Liver (tissue), 9 donors: ENCODE data around the gene CERS4. TPM values are rescaled to one million over a fixed set of nuclear protein-coding genes. Genes with fewer than 3 reads are reported as not detected.

Experiments used
- DNase-seq: peaks from one replicate; pipeline ENCODE4 v3.0.0-alpha.2; 2017; ENCODE audit warnings: low spot score
- H3K27ac ChIP-seq, 2 donors: one replicate each; pipeline ENCODE4 v1.7.0; 2013; ENCODE audit warnings: inconsistent platforms in 2 of 2, low read length in 2 of 2, control low read depth in 1 of 2, low read depth in 1 of 2, mild to moderate bottlenecking in 1 of 2
- H3K27me3 ChIP-seq, 4 donors: one replicate each; pipeline versions ENCODE4 v1.6.1 to v1.7.0; 2013; ENCODE audit warnings: low read length in 3 of 4, inconsistent platforms in 1 of 4, mild to moderate bottlenecking in 1 of 4, moderate library complexity in 1 of 4; ENCODE audit not compliant: control insufficient read depth in 4 of 4, insufficient read depth in 4 of 4
- H3K36me3 ChIP-seq, 4 donors: one replicate each; pipeline versions ENCODE4 v1.6.1 to v1.7.0; 2013; ENCODE audit warnings: low read length in 3 of 4, mild to moderate bottlenecking in 3 of 4, low read depth in 1 of 4, moderate library complexity in 1 of 4; ENCODE audit not compliant: control insufficient read depth in 4 of 4, insufficient read depth in 3 of 4
- H3K4me1 ChIP-seq, 4 donors: one replicate each; pipeline versions ENCODE4 v1.6.1 to v1.7.0; 2013; ENCODE audit warnings: low read length in 3 of 4, mild to moderate bottlenecking in 3 of 4, moderate library complexity in 1 of 4; ENCODE audit not compliant: control insufficient read depth in 4 of 4, insufficient read depth in 4 of 4
- H3K4me3 ChIP-seq, 3 donors: one replicate each; pipeline versions ENCODE4 v1.6.1 to v1.7.0; 2013; ENCODE audit warnings: low read length in 3 of 3, control low read depth in 1 of 3, low read depth in 1 of 3, mild to moderate bottlenecking in 1 of 3
- H3K9ac ChIP-seq, 2 donors: one replicate each; pipeline ENCODE4 v1.7.0; 2013; ENCODE audit warnings: low read length in 2 of 2, mild to moderate bottlenecking in 2 of 2, moderate library complexity in 2 of 2, control low read depth in 1 of 2, low read depth in 1 of 2
- H3K9me3 ChIP-seq, 4 donors: one replicate each; pipeline versions ENCODE4 v1.6.1 to v1.7.0; 2013; ENCODE audit warnings: low read length in 3 of 4; ENCODE audit not compliant: control insufficient read depth in 4 of 4
- ATF3 ChIP-seq: IDR thresholded peaks from 2 replicates; pipeline ENCODE4 v1.6.1; 2016; ENCODE audit warnings: antibody characterized with exemption
- CTCF ChIP-seq: fragments of 150-350 bp; IDR thresholded peaks from 2 replicates; pipeline ENCODE4 v1.5.1; 2017; ENCODE audit warnings: improper control_type of control experiment, low read depth, low read length; ENCODE audit not compliant: missing input control
- EGR1 ChIP-seq, 2 donors: IDR thresholded peaks; 2 replicates each; pipeline ENCODE4 v1.6.1; 2016 to 2018; ENCODE audit warnings: antibody characterized with exemption in 2 of 2, low read depth in 2 of 2
- FOXA1 ChIP-seq: IDR thresholded peaks from 2 replicates; pipeline ENCODE4 v1.6.1; 2016; ENCODE audit warnings: antibody characterized with exemption
- FOXA2 ChIP-seq: IDR thresholded peaks from 2 replicates; pipeline ENCODE4 v1.6.1; 2016; ENCODE audit warnings: antibody characterized with exemption
- GABPA ChIP-seq, 2 donors: IDR thresholded peaks in 1 of 2; conservative IDR thresholded peaks in 1 of 2; 2 replicates each; pipeline ENCODE4 v1.6.1; 2016; ENCODE audit warnings: antibody characterized with exemption in 2 of 2, mild to moderate bottlenecking in 1 of 2, moderate library complexity in 1 of 2
- HNF4A ChIP-seq, 2 donors: conservative IDR thresholded peaks; 2 replicates each; pipeline ENCODE4 v1.6.1; 2016; ENCODE audit warnings: antibody characterized with exemption in 2 of 2, mild to moderate bottlenecking in 2 of 2
- HNF4G ChIP-seq: IDR thresholded peaks from 2 replicates; pipeline ENCODE4 v1.6.1; 2016; ENCODE audit warnings: antibody characterized with exemption
- JUND ChIP-seq, 2 donors: IDR thresholded peaks; 2 replicates each; pipeline ENCODE4 v1.6.1; 2016; ENCODE audit warnings: antibody characterized with exemption in 2 of 2
- MAX ChIP-seq: IDR thresholded peaks from 2 replicates; pipeline ENCODE4 v1.6.1; 2016; ENCODE audit warnings: antibody characterized with exemption
- NR2F2 ChIP-seq: IDR thresholded peaks from 2 replicates; pipeline ENCODE4 v1.6.1; 2016; ENCODE audit warnings: antibody characterized with exemption
- RAD21 ChIP-seq, 2 donors: IDR thresholded peaks; 2 replicates each; pipeline ENCODE4 v1.6.1; 2016; ENCODE audit warnings: antibody characterized with exemption in 2 of 2, mild to moderate bottlenecking in 2 of 2
- REST ChIP-seq: IDR thresholded peaks from 2 replicates; pipeline ENCODE4 v1.6.1; 2016; ENCODE audit warnings: antibody characterized with exemption, mild to moderate bottlenecking
- RXRA ChIP-seq, 2 donors: IDR thresholded peaks; 2 replicates each; pipeline ENCODE4 v1.6.1; 2017 to 2018; ENCODE audit warnings: antibody characterized with exemption in 2 of 2, mild to moderate bottlenecking in 1 of 2
- SP1 ChIP-seq: IDR thresholded peaks from 2 replicates; pipeline ENCODE4 v1.6.1; 2018; ENCODE audit warnings: antibody characterized with exemption, mild to moderate bottlenecking
- TAF1 ChIP-seq: conservative IDR thresholded peaks from 2 replicates; pipeline ENCODE4 v1.6.1; 2016; ENCODE audit warnings: antibody characterized with exemption, mild to moderate bottlenecking
- YY1 ChIP-seq: IDR thresholded peaks from 2 replicates; pipeline ENCODE4 v1.6.1; 2016; ENCODE audit warnings: antibody characterized with exemption, mild to moderate bottlenecking
- ZBTB33 ChIP-seq: IDR thresholded peaks from 2 replicates; pipeline ENCODE4 v1.6.1; 2016; ENCODE audit warnings: antibody characterized with exemption
- WGBS: extraction: QIAGEN DNeasy Blood & Tissue Kit; methylation state at CpG from one replicate; pipeline ENCODE4 v1.1.7; 2013; 5-methylcytosine and 5-hydroxymethylcytosine counted together
- polyA plus RNA-seq, 2 donors: library from polyadenylated mRNA; stranded (reverse) in 1 of 2; unstranded in 1 of 2; fragments of 200-250 nt in 1 of 2; fragments of >200 nt in 1 of 2; fragmentation: Nextera tagmentation in 1 of 2; extraction: Ambion mirVana in 1 of 2; gene quantifications; one replicate each; pipeline versions ENCODE4 v1.2.1 to v1.2.3, GENCODE V29; 2013 to 2015
- total RNA-seq, 2 donors: library from RNA; depleted of rRNA; stranded (reverse); fragments of >200 nt; gene quantifications; one replicate each; pipeline ENCODE4 v1.2.3, GENCODE V29; 2014
- donor health status: healthy.
- donor health status: healthy.
- donor health status: healthy.
- donor health status: healthy.
- donor health status: healthy.

The CERS4 gene
- total RNA-seq = 10 to 100 TPM; 55.6 to 65.1 TPM
- 10 to 100 TPM; 42.7 to 57.2 TPM for polyA plus RNA-seq

- WGBS = 2% methylated on average over 60 of the region's 60 CpGs
- H3K4me1 ChIP-seq = peaks cover 9 to 42% (median 31%) of the 10 kb centered on the region in 4 donors
- peak within 1 kb of the TSS; percentile 76 to 79 for H3K9ac ChIP-seq
- no peaks in the 10 kb centered on the region for H3K9me3 ChIP-seq
- peak; percentile 49 to 67 for TF ChIP-seq RXRA (IDR thresholded peaks at IDR 0.05)
- TF ChIP-seq NR2F2 = peak; percentile 32
- peak; percentile 26 for TF ChIP-seq SP1
- TF ChIP-seq HNF4A (conservative IDR thresholded peaks at IDR 0.05) = peak; percentile 18 to 45
- TF ChIP-seq ATF3 = no peak
- no peak for TF ChIP-seq FOXA1
- TF ChIP-seq EGR1 (IDR thresholded peaks at IDR 0.05; ENCODE audit: low read depth in 2 of 2) = no peak
- H3K27ac ChIP-seq = peak within 1 kb of the TSS; percentile 80 to 81
- no peaks in the 10 kb centered on the region for H3K27me3 ChIP-seq
- H3K36me3 ChIP-seq = peaks cover 0 to 1% (median 0%) of the 10 kb centered on the region in 4 donors
- H3K4me3 ChIP-seq = peak within 1 kb of the TSS; percentile 75 to 83 (median 75)
- DNase-seq = peak; percentile 81
These were observed at the start of gene CERS4 for GRCh38 chr19:8208922-8209461. TSS of gene CERS4 (plus strand) at chr19:8209370. CDS start at chr19:8251077, 41,707 bp downstream.

GRCh38 chr19:8161135-8161646 is 48.0 kb upstream of the CERS4 start:
- Histone ChIP-seq H3K9me3 (no peaks in the 10 kb centered on the region), H3K27ac (no peak overlapping the region)
- DNase-seq = no peak

More at GRCh38 chr19:8161135-8161646, 48.0 kb upstream of the CERS4 start:
- Histone ChIP-seq H3K4me1 (peaks cover 0 to 5% (median 4%) of the 10 kb centered on the region in 4 donors), H3K36me3 (no peaks in the 10 kb centered on the region), H3K9ac (no peak overlapping the region), H3K4me3 (no peak overlapping the region), H3K27me3 (no peaks in the 10 kb centered on the region)
- TF ChIP-seq REST = no peak
- no peak for TF ChIP-seq HNF4G
- no peak for TF ChIP-seq MAX
- no peak for TF ChIP-seq RXRA (IDR thresholded peaks at IDR 0.05)
- TF ChIP-seq HNF4A (conservative IDR thresholded peaks at IDR 0.05) = no peak
- TF ChIP-seq FOXA2 = no peak
- TF ChIP-seq TAF1 = no peak
- no peak for TF ChIP-seq EGR1 (IDR thresholded peaks at IDR 0.05; ENCODE audit: low read depth in 2 of 2)
- no peak for TF ChIP-seq ATF3
- no peak for TF ChIP-seq RAD21 (IDR thresholded peaks at IDR 0.05)
- no peak for TF ChIP-seq FOXA1
- TF ChIP-seq SP1 = no peak
- TF ChIP-seq YY1 = no peak
- TF ChIP-seq CTCF = no peak
- TF ChIP-seq NR2F2 = no peak
- TF ChIP-seq JUND (IDR thresholded peaks at IDR 0.05) = no peak
- TF ChIP-seq ZBTB33 = no peak
- TF ChIP-seq GABPA (IDR thresholded peaks at IDR 0.05 in 1 of 2, conservative IDR thresholded peaks at IDR 0.05 in 1 of 2) = no peak
- 65% methylated on average over 12 of the region's 12 CpGs for WGBS
